MCF 10A (cell line): ENCODE data around the gene PCDHB16. TPM values are rescaled to one million over a fixed set of nuclear protein-coding genes. Genes with fewer than 3 reads are reported as not detected.
A peak's percentile ranks its signal among the peaks of the same experiment; 100 is the strongest.
"Not testable (repeated sequence)": the region's sequence is repeated elsewhere in the genome, so short reads cannot be mapped to it uniquely, and the experiment has no call there.

Source experiments
- BruUV-seq: library from RNA; stranded (reverse); fragments of 400-500 nt; replicated peaks from 2 replicates; lab custom pipeline; 2021; lab: Mats Ljungman, UMichigan
- CTCF ChIA-PET: fragments of 300-600 bp; sonication (Branson Sonifier 250); formaldehyde crosslinking; extraction: SDS; loops from one replicate; lab custom pipeline; 2021; ENCODE audit warnings: antibody characterized with exemption, inconsistent platforms; lab: Yijun Ruan, JAX
- POLR2A ChIA-PET: fragments of 300-600, 350-650 bp; sonication (Branson Sonifier 250); formaldehyde crosslinking; extraction: SDS; loops from one replicate; lab custom pipeline; 2020; ENCODE audit warnings: antibody characterized with exemption, inconsistent platforms; lab: Yijun Ruan, JAX
- DNase-seq: peaks from one replicate; pipeline ENCODE4 v3.0.0-alpha.2; 2018; ENCODE audit not compliant: unreplicated experiment
- H3K27ac Mint-ChIP-seq: one replicate; pipeline ENCODE4 v1.8.0; 2022; ENCODE audit warnings: mild to moderate bottlenecking, low read depth, mixed read lengths; ENCODE audit not compliant: unreplicated experiment
- H3K27me3 Mint-ChIP-seq: one replicate; pipeline ENCODE4 v1.8.0; 2022; ENCODE audit warnings: mixed read lengths; ENCODE audit not compliant: insufficient read depth, unreplicated experiment
- H3K36me3 Mint-ChIP-seq: one replicate; pipeline ENCODE4 v1.8.0; 2022; ENCODE audit warnings: mild to moderate bottlenecking, moderate library complexity, mixed read lengths; ENCODE audit not compliant: insufficient read depth, unreplicated experiment
- H3K4me1 Mint-ChIP-seq: one replicate; pipeline ENCODE4 v1.8.0; 2022; ENCODE audit warnings: mixed read lengths; ENCODE audit not compliant: insufficient read depth, unreplicated experiment
- H3K4me3 Mint-ChIP-seq: one replicate; pipeline ENCODE4 v1.8.0; 2022; ENCODE audit warnings: mild to moderate bottlenecking, moderate library complexity, mixed read lengths; ENCODE audit not compliant: unreplicated experiment
- H3K9me3 Mint-ChIP-seq: one replicate; pipeline ENCODE4 v1.8.0; 2022; ENCODE audit warnings: mixed read lengths; ENCODE audit not compliant: unreplicated experiment
- CTCF ChIP-seq: fragments of 200-600 bp; IDR thresholded peaks from one replicate; pipeline ENCODE4 v1.8.0; 2022; ENCODE audit warnings: antibody characterized with exemption, mild to moderate bottlenecking; ENCODE audit not compliant: unreplicated experiment
- intact Hi-C: fragments of 100-400 bp; cut with micrococcal nuclease; formaldehyde crosslinking; loops from 2 replicates; pipeline ENCODE4 v1.14.1; 2022
- total RNA-seq: library from RNA; stranded (reverse); gene quantifications from 2 replicates; pipeline ENCODE4 v1.2.3, GENCODE V29; 2022

PCDHB16 gene
- total RNA-seq, 1 experiment from 2014 or later = 1.8 TPM

GRCh38 chr5:141223112-141223783 is 41.1 kb downstream of the PCDHB16 start, which contains the start of gene PCDHB14:
Gene PCDHB14 (plus strand): TSS chr5:141223343. CDS start chr5:141223506, 163 bp downstream.
- CTCF ChIA-PET = interaction anchor here (0.5 to 4.0 kb wide), 69 partner anchors 9 to 699 kb away, joined by 3 to 118 read pairs (median 5); partner anchors contain the start of genes DIAPH1, PCDHA4, PCDHB10 and PCDHB11
- peak within 1 kb of the TSS; percentile 60 for H3K27ac Mint-ChIP-seq

DNA sequence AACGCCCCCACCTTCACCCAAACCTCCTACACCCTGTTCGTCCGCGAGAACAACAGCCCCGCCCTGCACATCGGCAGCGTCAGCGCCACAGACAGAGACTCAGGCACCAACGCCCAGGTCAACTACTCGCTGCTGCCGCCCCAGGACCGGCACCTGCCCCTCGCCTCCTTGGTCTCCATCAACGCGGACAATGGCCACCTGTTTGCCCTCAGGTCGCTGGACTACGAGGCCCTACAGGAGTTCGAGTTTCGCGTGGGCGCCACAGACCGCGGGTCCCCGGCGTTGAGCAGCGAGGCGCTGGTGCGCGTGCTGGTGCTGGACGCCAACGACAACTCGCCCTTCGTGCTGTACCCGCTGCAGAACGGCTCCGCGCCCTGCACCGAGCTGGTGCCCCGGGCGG is 42.7 kb downstream of the PCDHB16 start:
- H3K36me3 Mint-ChIP-seq = peaks cover 20% of the 10 kb centered on the region
- H3K9me3 Mint-ChIP-seq = peaks cover 22% of the 10 kb centered on the region
- POLR2A ChIA-PET = interaction anchor here (2.2 to 3.5 kb wide), 3 partner anchors 334 to 343 kb away, joined by 15 to 91 read pairs (median 46); no protein-coding TSS in a partner anchor
- H3K27ac Mint-ChIP-seq, H3K4me1 Mint-ChIP-seq, H3K4me3 Mint-ChIP-seq, BruUV-seq, DNase-seq, H3K27me3 Mint-ChIP-seq: not testable (repeated sequence)
- CTCF ChIA-PET = interaction anchor here (0.6 to 3.3 kb wide), 7 partner anchors 14 to 821 kb away, joined by 3 to 66 read pairs (median 15); partner anchors contain the start of gene PCDHA4
- intact Hi-C loops = loop anchor here (10.0 kb wide), 1 partner anchor 190 kb away; the partner anchor contains the start of genes PCDHGA10 and PCDHGB7

More at GRCh38 chr5:141223112-141223783, 41.1 kb downstream of the PCDHB16 start, which contains the start of gene PCDHB14:
- no peaks in the 10 kb centered on the region for H3K4me1 Mint-ChIP-seq
- BruUV-seq = TSS peak; percentile 72
- no peaks in the 10 kb centered on the region for H3K27me3 Mint-ChIP-seq
- H3K4me3 Mint-ChIP-seq = peak within 1 kb of the TSS; percentile 84
- H3K36me3 Mint-ChIP-seq = peaks cover 20% of the 10 kb centered on the region
- peaks cover 23% of the 10 kb centered on the region for H3K9me3 Mint-ChIP-seq
- TF ChIP-seq CTCF = peak; percentile 69
- DNase-seq = peak; percentile 79
- intact Hi-C loops = loop anchor here (1.0 to 10.0 kb wide), 5 partner anchors 139 to 338 kb away; partner anchors contain the start of genes PCDHGA10, PCDHGB7 and PCDHGC3
- POLR2A ChIA-PET = interaction anchor here (0.5 to 3.5 kb wide), 19 partner anchors 11 to 558 kb away, joined by 3 to 91 read pairs (median 6); partner anchors contain the start of genes DIAPH1, PCDHB10, PCDHGB5 and TAF7

- H3K4me3 Mint-ChIP-seq, H3K27ac Mint-ChIP-seq, H3K27me3 Mint-ChIP-seq, H3K4me1 Mint-ChIP-seq, BruUV-seq, DNase-seq: not testable (repeated sequence)
- CTCF ChIA-PET = interaction anchor here (0.6 to 3.6 kb wide), 4 partner anchors 92 to 338 kb away, joined by 3 to 20 read pairs (median 7); partner anchors contain the start of gene TAF7
- intact Hi-C loops = loop anchor here (10.0 kb wide), 1 partner anchor 189 kb away; the partner anchor contains the start of genes PCDHGA10 and PCDHGB7
- POLR2A ChIA-PET = interaction anchor here (1.0 to 1.5 kb wide), 3 partner anchors 95 to 339 kb away, joined by 3 read pairs; partner anchors contain the start of gene PCDHGC3
- Mint-ChIP-seq H3K9me3 (peaks cover 17% of the 10 kb centered on the region), H3K36me3 (peaks cover 20% of the 10 kb centered on the region)
Measured at GRCh38 chr5:141225421-141225820, 43.2 kb downstream of the PCDHB16 start.

DNA sequence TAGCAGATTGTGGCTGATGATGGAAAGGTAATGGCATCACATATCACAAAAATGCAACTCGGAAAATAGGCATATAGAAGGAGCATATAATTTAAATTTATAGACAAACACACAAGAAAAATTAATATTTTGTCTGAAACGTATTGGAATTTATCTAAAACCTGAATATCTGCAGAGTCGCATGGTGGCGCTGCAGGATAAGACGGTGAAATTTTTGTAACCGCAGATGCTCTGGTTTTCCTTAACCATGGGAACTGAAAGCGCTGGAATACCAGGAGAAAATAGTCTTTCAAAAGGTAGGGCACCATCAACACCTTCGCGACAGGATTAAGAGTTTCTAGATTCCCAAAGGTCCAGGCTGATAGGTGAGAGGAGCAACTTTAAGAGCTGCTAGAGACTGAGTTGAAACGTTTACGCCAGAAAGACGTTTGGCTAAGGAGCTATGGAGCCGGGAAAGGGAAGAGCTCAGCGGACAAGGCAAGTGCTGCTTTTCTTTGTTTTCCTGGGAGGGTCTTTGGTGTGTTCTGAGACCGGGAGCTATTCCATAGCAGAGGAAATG is 52.0 kb downstream of the PCDHB16 start:
- CTCF ChIA-PET = interaction anchor here (0.8 to 3.1 kb wide), 4 partner anchors 11 to 324 kb away, joined by 3 to 17 read pairs (median 4); partner anchors contain the start of genes PCDHB10 and PCDHB14
- Mint-ChIP-seq H3K27me3 (no peaks in the 10 kb centered on the region), H3K27ac (no peak overlapping the region), H3K4me1 (no peaks in the 10 kb centered on the region), H3K4me3 (no peak overlapping the region), H3K36me3 (peaks cover 17% of the 10 kb centered on the region), H3K9me3 (peaks cover 23% of the 10 kb centered on the region)
- TF ChIP-seq CTCF = no peak
- DNase-seq = no peak
- BruUV-seq = no TSS peak
- intact Hi-C loops = no loop called here
- POLR2A ChIA-PET = interaction anchor here (2.2 kb wide), 1 partner anchor 11 kb away, joined by 6 read pairs; the partner anchor contains the start of gene PCDHB14

Other genes starting within 250 kb of the PCDHB16 start
- gene PCDHAC2, start 215.9 kb upstream of the PCDHB16 start, total RNA-seq = 9.3 and 12.3 TPM in 2 replicates
- not detected in 2 replicates for gene PCDHB1, start 131.0 kb upstream of the PCDHB16 start, total RNA-seq
- gene PCDHB2, start 87.8 kb upstream of the PCDHB16 start, total RNA-seq = 2.4 and 2.6 TPM in 2 replicates
- 0.42 and 0.49 TPM in 2 replicates for gene PCDHB3, start 81.9 kb upstream of the PCDHB16 start, total RNA-seq
- gene PCDHB4, start 60.6 kb upstream of the PCDHB16 start, total RNA-seq = 0.44 and 1.3 TPM in 2 replicates
- 1.2 and 1.7 TPM in 2 replicates for gene PCDHB5, start 47.2 kb upstream of the PCDHB16 start, total RNA-seq
- 0.19 and 0.22 TPM in 2 replicates for gene PCDHB6, start 32.3 kb upstream of the PCDHB16 start, total RNA-seq
- gene PCDHB7, start 9.7 kb upstream of the PCDHB16 start, total RNA-seq = 0.28 and 0.29 TPM in 2 replicates
- gene PCDHB8, start 4.6 kb upstream of the PCDHB16 start, total RNA-seq = 0.34 TPM in 1 of 2 replicates, not detected in the other
- 1.0 and 1.8 TPM in 2 replicates for gene PCDHB9, start 4.8 kb downstream of the PCDHB16 start, total RNA-seq
- 1.2 and 1.4 TPM in 2 replicates for gene PCDHB10, start 10.0 kb downstream of the PCDHB16 start, total RNA-seq
- gene PCDHB11, start 17.2 kb downstream of the PCDHB16 start, total RNA-seq = 0.75 and 1.3 TPM in 2 replicates
- 1.6 and 2.3 TPM in 2 replicates for gene PCDHB12, start 26.3 kb downstream of the PCDHB16 start, total RNA-seq
- gene PCDHB13, start 31.5 kb downstream of the PCDHB16 start, total RNA-seq = 3.5 and 4.7 TPM in 2 replicates
- gene PCDHB14, start 41.0 kb downstream of the PCDHB16 start, total RNA-seq = 4.7 and 6.2 TPM in 2 replicates
- 0.91 and 1.2 TPM in 2 replicates for gene PCDHB15, start 63.0 kb downstream of the PCDHB16 start, total RNA-seq
- 0.37 and 0.79 TPM in 2 replicates for gene SLC25A2, start 121.7 kb downstream of the PCDHB16 start, total RNA-seq
- gene TAF7, start 138.4 kb downstream of the PCDHB16 start, total RNA-seq = 81.3 and 94.9 TPM in 2 replicates
- 0.20 and 0.35 TPM in 2 replicates for gene PCDHGA1, start 148.1 kb downstream of the PCDHB16 start, total RNA-seq
- gene PCDHGA2, start 156.4 kb downstream of the PCDHB16 start, total RNA-seq = 0.32 and 0.33 TPM in 2 replicates
- gene PCDHGA3, start 161.4 kb downstream of the PCDHB16 start, total RNA-seq = 0.07 and 0.25 TPM in 2 replicates
- gene PCDHGB1, start 167.7 kb downstream of the PCDHB16 start, total RNA-seq = 0.19 and 0.59 TPM in 2 replicates
- 0.26 and 0.44 TPM in 2 replicates for gene PCDHGA4, start 172.6 kb downstream of the PCDHB16 start, total RNA-seq
- 0.61 and 0.88 TPM in 2 replicates for gene PCDHGB2, start 177.6 kb downstream of the PCDHB16 start, total RNA-seq
- gene PCDHGA5, start 181.8 kb downstream of the PCDHB16 start, total RNA-seq = 0.25 and 0.42 TPM in 2 replicates
- gene PCDHGB3, start 187.9 kb downstream of the PCDHB16 start, total RNA-seq = 0.33 and 0.56 TPM in 2 replicates
- gene PCDHGA6, start 191.5 kb downstream of the PCDHB16 start, total RNA-seq = 0.44 and 0.49 TPM in 2 replicates
- 0.56 and 0.86 TPM in 2 replicates for gene PCDHGA7, start 200.4 kb downstream of the PCDHB16 start, total RNA-seq
- gene PCDHGB4, start 205.3 kb downstream of the PCDHB16 start, total RNA-seq = 0.49 and 0.79 TPM in 2 replicates
- gene PCDHGA8, start 210.2 kb downstream of the PCDHB16 start, total RNA-seq = 0.28 and 0.56 TPM in 2 replicates
- 3.2 and 5.6 TPM in 2 replicates for gene PCDHGB5, start 215.6 kb downstream of the PCDHB16 start, total RNA-seq
- gene PCDHGA9, start 220.4 kb downstream of the PCDHB16 start, total RNA-seq = 0.89 and 1.3 TPM in 2 replicates
- 0.68 and 1.4 TPM in 2 replicates for gene PCDHGB6, start 225.6 kb downstream of the PCDHB16 start, total RNA-seq
- 1.4 TPM in 2 replicates for gene PCDHGA10, start 230.6 kb downstream of the PCDHB16 start, total RNA-seq
- gene PCDHGB7, start 235.3 kb downstream of the PCDHB16 start, total RNA-seq = 0.75 and 1.2 TPM in 2 replicates
- gene PCDHGA11, start 238.7 kb downstream of the PCDHB16 start, total RNA-seq = 0.30 and 0.76 TPM in 2 replicates
- 0.79 and 0.91 TPM in 2 replicates for gene PCDHGA12, start 248.1 kb downstream of the PCDHB16 start, total RNA-seq